ENCODE data around the gene RPL32.

- TF ChIP-seq EZH2 (IDR thresholded peaks at IDR 0.05) (no peak), POLR2AphosphoS5 (IDR thresholded peaks at IDR 0.05; ENCODE audit: borderline replicate concordance, low read depth, low read length) (no peak)
Observed at GRCh38 chr3:12859840-12860239, 18.5 kb upstream of the RPL32 start.

Data from SK-N-MC (cell line).